Left kidney (tissue), 8 donors: ENCODE data around the gene SLC25A22. TPM values are rescaled to one million over a fixed set of nuclear protein-coding genes. Genes with fewer than 3 reads are reported as not detected.

Source experiments
- DNase-seq: peaks from one replicate; pipeline ENCODE4 v3.0.0-alpha.2; 2013
- long read RNA-seq, 8 donors: transcript quantifications; one replicate each; lab custom pipeline, GENCODE V29; 2026
- polyA plus RNA-seq: library from polyadenylated mRNA; unstranded; fragments of 120-200 nt; gene quantifications from one replicate; pipeline ENCODE4 v1.2.1, GENCODE V29; 2013; ENCODE audit not compliant: insufficient read length

SLC25A22 gene
- 13.0 TPM for polyA plus RNA-seq
- long read RNA-seq, donor 1, transcript SLC25A22-228 (10 exons, 2,692 nt), result major isoform, 8 of 10 reads
- long read RNA-seq, donor 1, partial matches to known transcripts, result 0 of 10 reads
- long read RNA-seq, donor 1, other reads (novel, unspliced or antisense), result 0 of 10 reads
- long read RNA-seq, donor 2, partial matches to known transcripts, result 0 of 4 reads
- long read RNA-seq, donor 2, other reads (novel, unspliced or antisense), result 0 of 4 reads
- long read RNA-seq, donor 3, partial matches to known transcripts, result 0 of 3 reads
- long read RNA-seq, donor 3, other reads (novel, unspliced or antisense), result 0 of 3 reads
- long read RNA-seq, donor 4, result 0 reads
- long read RNA-seq, donor 5, partial matches to known transcripts, result 0 of 4 reads
- long read RNA-seq, donor 5, other reads (novel, unspliced or antisense), result 0 of 4 reads
- long read RNA-seq, donor 6, partial matches to known transcripts, result 0 of 4 reads
- long read RNA-seq, donor 6, other reads (novel, unspliced or antisense), result 0 of 4 reads
- long read RNA-seq, donor 7, transcript SLC25A22-228 (10 exons, 2,692 nt), result major isoform, 6 of 8 reads
- long read RNA-seq, donor 7, partial matches to known transcripts, result 0 of 8 reads
- long read RNA-seq, donor 7, other reads (novel, unspliced or antisense), result 0 of 8 reads
- long read RNA-seq, donor 8, partial matches to known transcripts, result 0 of 2 reads
- long read RNA-seq, donor 8, other reads (novel, unspliced or antisense), result 0 of 2 reads

- no peak for DNase-seq
Measured at GRCh38 chr11:798093-798713, at the start of gene SLC25A22. TSS of gene SLC25A22 (minus strand) at chr11:798281. CDS start at chr11:795006, 3,275 bp downstream.

- DNase-seq, result no peak
Measured at GRCh38 chr11:847876-848275, 49.8 kb upstream of the SLC25A22 start.

GRCh38 chr11:846496-847098 lies 48.5 kb upstream of the SLC25A22 start:
- DNase-seq, result no peak

GRCh38 chr11:845872-846495 lies 47.9 kb upstream of the SLC25A22 start:
- no peak for DNase-seq

DNA sequence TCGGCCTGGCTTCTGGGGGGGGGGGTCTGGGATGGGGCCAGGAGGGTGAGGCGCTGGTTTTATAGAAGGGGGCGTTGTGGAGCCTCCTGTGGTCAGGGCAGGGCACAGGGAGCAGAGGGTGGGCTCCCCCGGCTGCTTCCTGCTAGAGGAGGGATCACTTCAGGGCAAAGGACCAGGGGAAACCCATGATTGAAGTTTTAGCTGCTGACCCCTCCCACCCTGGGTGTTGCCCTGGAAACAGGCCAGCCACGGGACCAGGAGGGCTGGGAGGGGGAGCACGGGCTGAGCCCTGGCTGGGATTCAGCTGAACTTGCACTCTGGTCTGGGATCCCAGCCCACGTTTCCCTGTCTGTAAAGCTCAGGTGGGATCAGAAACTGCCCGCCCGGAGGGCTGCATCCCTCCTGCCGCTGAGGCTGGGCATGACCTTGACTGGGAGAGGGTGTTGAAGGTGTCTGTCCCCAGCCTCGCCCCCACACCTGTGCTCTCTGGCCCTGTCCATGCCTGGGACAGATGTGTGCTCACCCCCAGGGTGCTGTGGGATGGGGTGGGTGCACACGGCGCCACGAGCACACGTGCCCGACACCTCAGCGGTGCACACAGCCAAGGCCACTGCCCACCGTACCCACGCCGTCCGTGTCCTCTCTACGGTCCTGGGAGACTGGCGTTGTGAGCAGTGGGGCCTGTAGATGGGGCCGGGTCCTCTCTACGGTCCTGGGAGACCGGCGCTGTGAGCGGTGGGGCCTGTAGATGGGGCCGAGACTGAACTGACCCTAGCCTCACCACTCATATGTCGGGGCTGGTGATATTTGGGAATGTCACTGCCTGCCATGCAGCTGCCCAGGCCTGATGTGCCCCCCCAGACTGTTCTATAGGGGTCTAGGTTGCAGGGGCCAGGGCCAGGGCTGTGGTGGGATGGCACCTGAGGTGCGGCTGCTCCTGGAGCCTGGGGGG lies 46.9 kb upstream of the SLC25A22 start:
- DNase-seq, result peak; percentile 85

GRCh38 chr11:843818-844692 lies 46.0 kb upstream of the SLC25A22 start:
- DNase-seq, result peak; percentile 70

- no peak for DNase-seq
Measured at GRCh38 chr11:843086-843734, 45.1 kb upstream of the SLC25A22 start.

- DNase-seq, result peak; percentile 87
Measured at GRCh38 chr11:842370-843002, 44.4 kb upstream of the SLC25A22 start, which contains the start of the genes POLR2L and TSPAN4. TSS of gene POLR2L (minus strand) at chr11:842529. CDS start at chr11:842508, 21 bp downstream. TSS of gene TSPAN4 (plus strand) at chr11:842852. CDS start at chr11:850305, 7,453 bp downstream.

DNA sequence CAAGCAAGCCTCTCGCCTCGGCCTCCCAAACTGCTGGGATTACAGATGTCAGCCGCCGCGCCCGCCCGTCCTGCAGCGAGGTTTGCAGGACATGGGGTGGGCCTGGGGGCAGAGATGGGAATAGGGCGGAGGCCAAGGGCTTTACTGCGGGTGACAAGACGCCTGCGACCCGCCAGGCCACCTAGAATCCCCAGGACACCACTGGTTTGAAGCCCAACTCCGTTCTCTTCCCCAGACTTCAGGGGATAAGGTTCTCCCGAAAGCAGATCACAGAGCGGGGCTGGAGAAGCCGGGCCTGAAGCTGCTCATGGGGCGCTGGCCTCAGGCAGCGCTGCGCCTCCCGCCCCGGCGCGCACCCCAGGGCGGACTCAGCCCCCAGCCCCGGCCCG lies 43.9 kb upstream of the SLC25A22 start:
- no peak for DNase-seq

GRCh38 chr11:839875-840617 lies 42.0 kb upstream of the SLC25A22 start:
- DNase-seq, result no peak

GRCh38 chr11:839280-839623 lies 41.2 kb upstream of the SLC25A22 start:
- no peak for DNase-seq

- DNase-seq, result no peak
Measured at GRCh38 chr11:838441-839279, 40.6 kb upstream of the SLC25A22 start.

- no peak for DNase-seq
Measured at GRCh38 chr11:837990-838307, 39.9 kb upstream of the SLC25A22 start.

DNA sequence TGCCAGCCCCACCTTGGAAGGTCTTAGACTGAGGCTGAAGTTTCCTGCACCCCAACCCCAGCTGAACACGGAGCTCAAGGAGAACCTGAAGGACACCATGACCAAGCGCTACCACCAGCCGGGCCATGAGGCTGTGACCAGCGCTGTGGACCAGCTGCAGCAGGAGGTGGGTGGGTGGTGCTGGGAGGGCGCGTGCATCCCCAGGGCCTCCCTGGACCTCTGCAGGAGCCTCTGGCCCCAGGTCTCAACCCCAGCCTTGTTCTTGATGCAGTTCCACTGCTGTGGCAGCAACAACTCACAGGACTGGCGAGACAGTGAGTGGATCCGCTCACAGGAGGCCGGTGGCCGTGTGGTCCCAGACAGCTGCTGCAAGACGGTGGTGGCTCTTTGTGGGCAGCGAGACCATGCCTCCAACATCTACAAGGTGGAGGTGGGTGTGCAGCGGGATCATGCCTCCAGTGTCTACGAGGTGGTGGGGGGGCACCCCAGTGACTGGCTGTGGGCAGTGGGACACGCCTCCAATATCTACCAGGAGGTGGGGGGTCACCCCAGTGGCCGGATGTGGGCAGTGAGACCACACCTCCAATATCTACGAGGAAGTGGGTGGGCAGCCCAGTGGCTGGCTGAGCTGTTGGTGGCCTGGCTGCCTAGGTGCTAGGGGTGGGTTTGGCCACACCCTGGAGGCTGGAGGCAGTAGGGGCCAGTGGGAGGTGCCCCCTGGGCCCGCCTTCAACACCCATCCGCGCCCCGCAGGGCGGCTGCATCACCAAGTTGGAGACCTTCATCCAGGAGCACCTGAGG lies 39.3 kb upstream of the SLC25A22 start:
- no peak for DNase-seq

GRCh38 chr11:836700-837099 lies 38.6 kb upstream of the SLC25A22 start:
- no peak for DNase-seq

DNA sequence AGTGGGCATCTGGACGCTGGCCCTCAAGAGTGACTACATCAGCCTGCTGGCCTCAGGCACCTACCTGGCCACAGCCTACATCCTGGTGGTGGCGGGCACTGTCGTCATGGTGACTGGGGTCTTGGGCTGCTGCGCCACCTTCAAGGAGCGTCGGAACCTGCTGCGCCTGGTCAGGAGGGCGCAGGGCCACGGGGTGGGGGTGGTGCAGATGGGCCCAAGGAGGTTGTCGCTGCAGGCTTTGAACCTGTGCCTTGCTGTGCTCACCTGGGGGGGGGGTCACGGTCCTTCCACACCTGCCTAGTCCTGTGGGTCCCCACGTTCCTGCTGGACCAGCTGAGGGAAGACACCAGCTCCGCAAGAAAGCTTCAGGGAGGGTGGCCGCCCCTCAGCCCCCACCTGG lies 38.2 kb upstream of the SLC25A22 start:
- DNase-seq, result no peak
